LNCaP clone FGC (cell line): ENCODE results near the gene CHD6.

ENCODE experiments used
- DNase-seq: peaks from one replicate; pipeline ENCODE4 v3.0.0-alpha.2; 2011; ENCODE audit warnings: low read depth
- H3K4me3 ChIP-seq: 2 replicates; pipeline ENCODE4 v1.5.1; 2011; ENCODE audit warnings: mild to moderate bottlenecking, low read depth, low read length, control low read depth
- TF ChIP-seq, protein P1 (sequence below): IDR thresholded peaks from 2 replicates; pipeline ENCODE4 v1.5.1; 2012; ENCODE audit warnings: mild to moderate bottlenecking; ENCODE audit not compliant: control insufficient read depth, insufficient read depth; ENCODE audit errors: extremely low read depth

CHD6 gene

DNA sequence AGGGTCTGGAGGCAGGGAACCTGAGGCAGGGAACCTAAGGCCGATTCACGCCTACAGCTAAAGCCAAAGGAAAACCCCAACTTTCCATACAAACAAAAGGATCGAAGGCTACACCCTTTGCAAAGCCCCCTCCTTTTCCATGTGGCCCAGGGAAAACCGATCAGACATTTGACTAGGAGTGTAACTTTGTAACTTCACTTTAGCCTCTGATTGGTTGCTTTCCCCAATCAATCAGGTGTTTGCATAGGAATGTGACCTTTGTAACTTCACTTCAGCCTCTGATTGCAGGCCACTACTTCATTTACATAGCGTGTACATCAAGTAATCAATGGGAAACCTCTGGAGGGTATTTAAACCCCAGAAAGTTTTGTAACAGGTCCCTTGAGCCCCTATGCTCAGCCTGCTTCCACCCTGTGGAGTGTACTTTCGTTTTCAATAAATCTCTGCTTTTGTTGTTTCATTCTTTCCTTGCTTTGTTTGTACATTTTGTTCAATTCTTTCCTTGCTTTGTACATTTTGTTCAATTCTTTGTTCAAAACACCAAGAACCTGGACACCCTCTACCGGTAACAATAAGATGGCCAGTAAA lies 43.3 kb downstream of the CHD6 start:
- TF ChIP-seq, protein P1, sequence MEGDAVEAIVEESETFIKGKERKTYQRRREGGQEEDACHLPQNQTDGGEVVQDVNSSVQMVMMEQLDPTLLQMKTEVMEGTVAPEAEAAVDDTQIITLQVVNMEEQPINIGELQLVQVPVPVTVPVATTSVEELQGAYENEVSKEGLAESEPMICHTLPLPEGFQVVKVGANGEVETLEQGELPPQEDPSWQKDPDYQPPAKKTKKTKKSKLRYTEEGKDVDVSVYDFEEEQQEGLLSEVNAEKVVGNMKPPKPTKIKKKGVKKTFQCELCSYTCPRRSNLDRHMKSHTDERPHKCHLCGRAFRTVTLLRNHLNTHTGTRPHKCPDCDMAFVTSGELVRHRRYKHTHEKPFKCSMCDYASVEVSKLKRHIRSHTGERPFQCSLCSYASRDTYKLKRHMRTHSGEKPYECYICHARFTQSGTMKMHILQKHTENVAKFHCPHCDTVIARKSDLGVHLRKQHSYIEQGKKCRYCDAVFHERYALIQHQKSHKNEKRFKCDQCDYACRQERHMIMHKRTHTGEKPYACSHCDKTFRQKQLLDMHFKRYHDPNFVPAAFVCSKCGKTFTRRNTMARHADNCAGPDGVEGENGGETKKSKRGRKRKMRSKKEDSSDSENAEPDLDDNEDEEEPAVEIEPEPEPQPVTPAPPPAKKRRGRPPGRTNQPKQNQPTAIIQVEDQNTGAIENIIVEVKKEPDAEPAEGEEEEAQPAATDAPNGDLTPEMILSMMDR: no peak
- no peak for DNase-seq
- no peak overlapping the region for H3K4me3 ChIP-seq

DNA sequence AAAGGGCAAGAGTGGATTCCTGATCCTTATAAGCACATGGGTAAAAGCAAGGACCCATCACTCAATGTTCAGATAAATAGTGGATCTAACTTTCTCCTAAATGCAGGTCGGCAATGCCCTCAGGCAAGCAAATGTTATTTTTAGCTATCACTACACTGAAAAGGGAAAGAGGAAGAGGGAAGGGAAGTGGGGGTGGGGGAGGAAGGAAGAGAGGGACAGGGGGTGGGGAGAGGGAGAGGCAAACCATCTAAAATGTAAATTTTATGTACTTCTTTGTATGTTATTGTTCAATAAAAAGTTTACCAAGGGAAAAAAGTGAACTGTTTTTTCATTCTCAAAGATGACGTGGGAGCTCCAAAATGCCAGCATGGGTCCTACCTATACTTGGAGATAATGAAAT lies 44.2 kb downstream of the CHD6 start:
- H3K4me3 ChIP-seq: no peak overlapping the region
- no peak for DNase-seq

DNA sequence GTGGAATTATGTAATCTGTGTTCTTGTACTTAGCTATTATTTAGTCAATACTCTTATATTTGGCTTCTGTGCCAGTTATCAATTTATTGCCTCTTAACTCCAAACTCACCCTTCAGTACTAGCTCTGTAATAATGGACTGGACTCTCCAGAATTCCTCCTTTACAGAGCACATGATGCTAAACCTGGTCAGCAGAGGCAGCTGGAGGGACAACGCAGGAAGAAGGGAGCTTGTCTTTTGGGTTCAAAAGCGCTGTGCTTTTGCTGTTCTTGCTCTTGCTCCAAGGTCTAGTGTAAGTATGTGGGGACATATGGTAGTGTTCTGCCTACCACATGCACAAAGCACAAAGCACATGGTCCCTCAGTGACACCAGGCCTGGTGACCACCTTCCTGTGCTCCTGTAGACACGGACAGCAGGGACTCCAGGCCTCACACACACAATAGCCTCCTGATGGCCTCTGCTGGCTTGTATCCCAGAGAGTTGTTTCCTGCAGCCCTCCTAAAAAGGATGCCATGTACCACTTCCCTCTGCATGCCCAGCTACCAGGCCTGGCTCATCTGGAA lies 46.1 kb downstream of the CHD6 start:
- TF ChIP-seq, protein P1: peak; percentile 38
- DNase-seq: peak; percentile 44
- no peak overlapping the region for H3K4me3 ChIP-seq

More for the DNA sequence above, 44.2 kb downstream of the CHD6 start:
- TF ChIP-seq, protein P1: no peak

DNA sequence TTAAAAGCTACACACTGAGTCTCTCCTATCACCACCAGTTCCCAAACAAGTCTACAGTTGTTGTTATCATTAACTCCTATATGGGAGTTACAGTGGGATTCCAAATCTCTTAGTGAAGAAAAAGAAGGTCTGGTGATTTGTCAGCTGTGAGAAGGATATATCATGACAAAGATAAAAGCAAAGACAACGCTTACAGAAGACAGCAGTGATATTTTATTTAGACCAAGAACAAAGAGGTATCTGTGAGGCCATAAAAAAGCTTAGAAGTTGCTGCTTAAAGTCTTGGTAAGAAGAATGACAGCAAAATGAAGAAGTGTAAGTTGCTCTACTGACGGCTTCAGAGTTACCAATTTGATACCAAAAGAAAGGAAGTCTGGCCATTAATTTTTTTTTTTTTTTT lies 47.2 kb downstream of the CHD6 start:
- TF ChIP-seq, protein P1: no peak
- DNase-seq: no peak
- H3K4me3 ChIP-seq: peak overlapping the region; percentile 25; the same call in 1 of the 2 replicates

DNA sequence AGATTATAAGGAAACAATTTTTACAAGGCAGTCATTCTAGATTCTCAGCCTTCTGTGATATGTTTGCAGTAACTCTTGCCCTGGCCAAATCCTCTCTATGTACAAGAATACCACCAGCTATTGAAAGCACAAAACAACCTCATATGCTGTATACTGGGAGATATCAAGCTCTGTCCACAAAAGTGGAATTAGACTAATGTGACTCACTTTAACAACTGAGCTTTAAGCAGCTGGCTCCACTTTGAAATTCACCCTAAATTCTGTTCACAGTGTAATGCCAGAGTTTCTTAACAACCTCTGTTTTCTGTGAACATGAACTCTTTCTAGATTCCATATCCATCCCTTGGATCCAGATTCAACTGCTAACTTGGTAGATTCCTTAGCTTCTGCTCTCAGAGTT lies 47.6 kb downstream of the CHD6 start:
- H3K4me3 ChIP-seq: peak overlapping the region; percentile 25
- TF ChIP-seq, protein P1: no peak
- peak; percentile 48 for DNase-seq

DNA sequence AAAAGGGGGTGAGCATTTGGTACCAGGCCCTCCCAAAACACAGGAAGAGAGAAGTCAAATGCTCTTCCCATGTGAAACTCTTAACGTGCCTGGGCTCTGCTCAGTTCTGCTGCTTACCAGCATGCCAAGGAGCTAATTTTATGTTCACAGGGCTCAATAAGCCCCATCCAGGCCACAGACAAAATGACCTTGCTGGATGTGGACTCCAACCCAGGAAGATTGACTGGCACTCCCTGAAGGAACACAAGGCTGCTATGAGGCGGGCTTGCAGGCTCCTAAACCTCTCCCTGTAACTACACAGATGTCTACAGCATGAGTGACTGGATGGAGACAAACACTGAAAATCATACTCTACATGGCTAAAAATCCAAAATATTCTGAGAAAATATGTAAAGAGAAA lies 50.6 kb downstream of the CHD6 start:
- DNase-seq: no peak
- H3K4me3 ChIP-seq: no peak overlapping the region
- TF ChIP-seq, protein P1: no peak
